ENCODE results near the gene SLC17A6.

Gene SLC17A6

DNA sequence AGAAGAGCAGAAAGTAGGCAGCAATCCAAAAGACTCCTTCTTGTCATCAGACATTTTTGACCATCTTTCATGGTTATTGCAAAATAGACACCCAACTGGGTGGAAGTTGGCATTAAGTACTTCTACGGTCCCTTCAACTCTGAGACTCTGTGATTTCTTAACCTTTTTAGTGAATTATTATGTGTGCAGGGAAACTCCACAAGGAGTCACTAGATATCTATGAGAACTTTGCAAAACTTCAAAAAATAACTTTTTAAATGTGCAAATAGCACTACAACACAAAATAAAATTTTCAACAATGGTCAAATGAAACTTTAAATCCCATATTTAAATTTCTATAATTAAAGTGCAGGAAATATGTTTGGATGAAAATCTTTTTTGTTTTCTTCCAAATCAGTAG lies 88.7 kb downstream of the SLC17A6 start:
- no peaks in the 10 kb centered on the region for H3K27me3 ChIP-seq (ENCODE audit: low read length)
- no peak overlapping the region for H2AFZ ChIP-seq (ENCODE audit: low read depth, low read length, severe bottlenecking)
- H3K36me3 ChIP-seq (ENCODE audit: low read length), result no peaks in the 10 kb centered on the region
- no peaks in the 10 kb centered on the region for H3K9me3 ChIP-seq (ENCODE audit: insufficient read depth, low read length)
- H3K4me2 ChIP-seq (ENCODE audit: low read depth, low read length, poor library complexity, severe bottlenecking), result no peak overlapping the region
- no peak overlapping the region for H3K9ac ChIP-seq (ENCODE audit: low read length)
- no peak for TF ChIP-seq EZH2phosphoT487 (conservative IDR thresholded peaks at IDR 0.05; ENCODE audit: low read length)
- TF ChIP-seq, protein P1, sequence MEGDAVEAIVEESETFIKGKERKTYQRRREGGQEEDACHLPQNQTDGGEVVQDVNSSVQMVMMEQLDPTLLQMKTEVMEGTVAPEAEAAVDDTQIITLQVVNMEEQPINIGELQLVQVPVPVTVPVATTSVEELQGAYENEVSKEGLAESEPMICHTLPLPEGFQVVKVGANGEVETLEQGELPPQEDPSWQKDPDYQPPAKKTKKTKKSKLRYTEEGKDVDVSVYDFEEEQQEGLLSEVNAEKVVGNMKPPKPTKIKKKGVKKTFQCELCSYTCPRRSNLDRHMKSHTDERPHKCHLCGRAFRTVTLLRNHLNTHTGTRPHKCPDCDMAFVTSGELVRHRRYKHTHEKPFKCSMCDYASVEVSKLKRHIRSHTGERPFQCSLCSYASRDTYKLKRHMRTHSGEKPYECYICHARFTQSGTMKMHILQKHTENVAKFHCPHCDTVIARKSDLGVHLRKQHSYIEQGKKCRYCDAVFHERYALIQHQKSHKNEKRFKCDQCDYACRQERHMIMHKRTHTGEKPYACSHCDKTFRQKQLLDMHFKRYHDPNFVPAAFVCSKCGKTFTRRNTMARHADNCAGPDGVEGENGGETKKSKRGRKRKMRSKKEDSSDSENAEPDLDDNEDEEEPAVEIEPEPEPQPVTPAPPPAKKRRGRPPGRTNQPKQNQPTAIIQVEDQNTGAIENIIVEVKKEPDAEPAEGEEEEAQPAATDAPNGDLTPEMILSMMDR (IDR thresholded peaks at IDR 0.05; ENCODE audit: insufficient read depth, low read length, poor library complexity, severe bottlenecking), result no peak
- no peaks in the 10 kb centered on the region for H4K20me1 ChIP-seq (ENCODE audit: low read depth, low read length)
- no peak overlapping the region for H3K4me3 ChIP-seq (ENCODE audit: insufficient read depth, low read length, poor library complexity, severe bottlenecking)
- H3K79me2 ChIP-seq (ENCODE audit: insufficient read depth, low read length), result no peaks in the 10 kb centered on the region
- no peaks in the 10 kb centered on the region for H3K9me2 ChIP-seq (replicated peaks; ENCODE audit: insufficient read depth, low read length)
- no peaks in the 10 kb centered on the region for H3F3A ChIP-seq (ENCODE audit: insufficient read depth)
- no peak overlapping the region for H3K27ac ChIP-seq (ENCODE audit: low read depth, low read length)
